Transverse colon (tissue), 3 donors: ENCODE data around the gene PGS1.

Source experiments
- POLR2A ChIP-seq: fragments of 450-650 bp; IDR thresholded peaks from one replicate; pipeline ENCODE4 v1.6.1; 2016; ENCODE audit warnings: antibody characterized with exemption, mild to moderate bottlenecking, moderate library complexity
- TF ChIP-seq, protein P1 (sequence below), 5 experiments: fragments of 200-600 bp in 3 of 5; fragments of 450-650 bp in 2 of 5; sonication (generic) in 3 of 5; IDR thresholded peaks; 1 replicate in 2 of 5; 2 replicates in 3 of 5; pipeline ENCODE4 v1.5.1; 2016 to 2017; ENCODE audit warnings: antibody characterized with exemption in 5 of 5, inconsistent platforms in 3 of 5, mild to moderate bottlenecking in 2 of 5, moderate library complexity in 1 of 5

DNA sequence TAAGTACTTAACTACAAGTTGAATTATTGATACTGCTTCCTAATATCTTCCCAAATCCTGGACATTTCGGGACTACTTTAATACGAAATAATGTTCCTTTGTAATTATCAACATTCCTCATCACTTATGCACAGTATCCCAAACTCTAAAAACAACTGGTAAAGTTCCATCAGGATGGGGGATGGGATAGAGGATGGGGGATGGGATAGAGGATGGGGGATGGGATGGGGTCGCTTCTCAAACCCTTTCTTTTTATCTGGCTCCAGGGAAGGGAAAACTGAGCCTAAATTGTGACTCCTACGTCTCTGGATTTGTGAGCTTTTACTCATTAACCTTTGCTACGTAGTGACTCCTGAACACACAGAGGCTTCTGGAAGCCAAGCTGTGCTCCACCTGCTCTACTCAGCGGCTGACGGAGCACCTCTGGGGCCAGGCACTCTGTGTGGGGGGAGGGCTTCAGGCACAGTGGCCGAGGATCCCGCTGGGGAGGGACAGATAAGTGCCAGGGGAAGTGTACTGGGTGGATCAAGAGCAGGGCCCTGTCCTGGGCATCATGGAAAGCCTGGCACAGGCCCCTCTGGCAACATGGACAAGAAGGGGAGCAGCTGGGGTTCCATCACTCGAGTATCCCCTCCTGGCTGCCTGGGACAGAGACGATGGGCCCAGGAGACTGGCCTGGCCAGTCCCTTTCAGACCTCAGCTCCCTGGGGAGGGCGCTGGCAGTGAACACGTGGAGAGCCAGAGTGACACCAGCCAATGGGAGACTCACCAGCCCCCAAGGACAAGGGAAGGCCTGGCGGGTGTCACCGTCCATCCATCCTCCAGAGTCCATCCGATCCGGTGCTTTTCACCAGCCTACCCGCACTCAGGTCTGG is 56.2 kb downstream of the PGS1 start:
- TF ChIP-seq POLR2A, result no peak
- TF ChIP-seq, protein P1, sequence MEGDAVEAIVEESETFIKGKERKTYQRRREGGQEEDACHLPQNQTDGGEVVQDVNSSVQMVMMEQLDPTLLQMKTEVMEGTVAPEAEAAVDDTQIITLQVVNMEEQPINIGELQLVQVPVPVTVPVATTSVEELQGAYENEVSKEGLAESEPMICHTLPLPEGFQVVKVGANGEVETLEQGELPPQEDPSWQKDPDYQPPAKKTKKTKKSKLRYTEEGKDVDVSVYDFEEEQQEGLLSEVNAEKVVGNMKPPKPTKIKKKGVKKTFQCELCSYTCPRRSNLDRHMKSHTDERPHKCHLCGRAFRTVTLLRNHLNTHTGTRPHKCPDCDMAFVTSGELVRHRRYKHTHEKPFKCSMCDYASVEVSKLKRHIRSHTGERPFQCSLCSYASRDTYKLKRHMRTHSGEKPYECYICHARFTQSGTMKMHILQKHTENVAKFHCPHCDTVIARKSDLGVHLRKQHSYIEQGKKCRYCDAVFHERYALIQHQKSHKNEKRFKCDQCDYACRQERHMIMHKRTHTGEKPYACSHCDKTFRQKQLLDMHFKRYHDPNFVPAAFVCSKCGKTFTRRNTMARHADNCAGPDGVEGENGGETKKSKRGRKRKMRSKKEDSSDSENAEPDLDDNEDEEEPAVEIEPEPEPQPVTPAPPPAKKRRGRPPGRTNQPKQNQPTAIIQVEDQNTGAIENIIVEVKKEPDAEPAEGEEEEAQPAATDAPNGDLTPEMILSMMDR (IDR thresholded peaks at IDR 0.05), result no peak
